Liver (tissue), 9 donors: ENCODE results near the gene FNDC10. TPM values are rescaled to one million over a fixed set of nuclear protein-coding genes. Genes with fewer than 3 reads are reported as not detected.

ENCODE experiments used
- DNase-seq: peaks from one replicate; pipeline ENCODE4 v3.0.0-alpha.2; 2017; ENCODE audit warnings: low spot score
- H3K27ac ChIP-seq, 2 donors: one replicate each; pipeline ENCODE4 v1.7.0; 2013; ENCODE audit warnings: inconsistent platforms in 2 of 2, low read length in 2 of 2, control low read depth in 1 of 2, low read depth in 1 of 2, mild to moderate bottlenecking in 1 of 2
- H3K27me3 ChIP-seq, 4 donors: one replicate each; pipeline versions ENCODE4 v1.6.1 to v1.7.0; 2013; ENCODE audit warnings: low read length in 3 of 4, inconsistent platforms in 1 of 4, mild to moderate bottlenecking in 1 of 4, moderate library complexity in 1 of 4; ENCODE audit not compliant: control insufficient read depth in 4 of 4, insufficient read depth in 4 of 4
- H3K36me3 ChIP-seq, 4 donors: one replicate each; pipeline versions ENCODE4 v1.6.1 to v1.7.0; 2013; ENCODE audit warnings: low read length in 3 of 4, mild to moderate bottlenecking in 3 of 4, low read depth in 1 of 4, moderate library complexity in 1 of 4; ENCODE audit not compliant: control insufficient read depth in 4 of 4, insufficient read depth in 3 of 4
- H3K4me1 ChIP-seq, 4 donors: one replicate each; pipeline versions ENCODE4 v1.6.1 to v1.7.0; 2013; ENCODE audit warnings: low read length in 3 of 4, mild to moderate bottlenecking in 3 of 4, moderate library complexity in 1 of 4; ENCODE audit not compliant: control insufficient read depth in 4 of 4, insufficient read depth in 4 of 4
- H3K4me3 ChIP-seq, 3 donors: one replicate each; pipeline versions ENCODE4 v1.6.1 to v1.7.0; 2013; ENCODE audit warnings: low read length in 3 of 3, control low read depth in 1 of 3, low read depth in 1 of 3, mild to moderate bottlenecking in 1 of 3
- H3K9ac ChIP-seq, 2 donors: one replicate each; pipeline ENCODE4 v1.7.0; 2013; ENCODE audit warnings: low read length in 2 of 2, mild to moderate bottlenecking in 2 of 2, moderate library complexity in 2 of 2, control low read depth in 1 of 2, low read depth in 1 of 2
- H3K9me3 ChIP-seq, 4 donors: one replicate each; pipeline versions ENCODE4 v1.6.1 to v1.7.0; 2013; ENCODE audit warnings: low read length in 3 of 4; ENCODE audit not compliant: control insufficient read depth in 4 of 4
- CTCF ChIP-seq: fragments of 150-350 bp; IDR thresholded peaks from 2 replicates; pipeline ENCODE4 v1.5.1; 2017; ENCODE audit warnings: improper control_type of control experiment, low read depth, low read length; ENCODE audit not compliant: missing input control
- EGR1 ChIP-seq, 2 donors: IDR thresholded peaks; 2 replicates each; pipeline ENCODE4 v1.6.1; 2016 to 2018; ENCODE audit warnings: antibody characterized with exemption in 2 of 2, low read depth in 2 of 2
- FOXA1 ChIP-seq: IDR thresholded peaks from 2 replicates; pipeline ENCODE4 v1.6.1; 2016; ENCODE audit warnings: antibody characterized with exemption
- GABPA ChIP-seq, 2 donors: IDR thresholded peaks in 1 of 2; conservative IDR thresholded peaks in 1 of 2; 2 replicates each; pipeline ENCODE4 v1.6.1; 2016; ENCODE audit warnings: antibody characterized with exemption in 2 of 2, mild to moderate bottlenecking in 1 of 2, moderate library complexity in 1 of 2
- HNF4A ChIP-seq, 2 donors: conservative IDR thresholded peaks; 2 replicates each; pipeline ENCODE4 v1.6.1; 2016; ENCODE audit warnings: antibody characterized with exemption in 2 of 2, mild to moderate bottlenecking in 2 of 2
- HNF4G ChIP-seq: IDR thresholded peaks from 2 replicates; pipeline ENCODE4 v1.6.1; 2016; ENCODE audit warnings: antibody characterized with exemption
- JUND ChIP-seq, 2 donors: IDR thresholded peaks; 2 replicates each; pipeline ENCODE4 v1.6.1; 2016; ENCODE audit warnings: antibody characterized with exemption in 2 of 2
- NR2F2 ChIP-seq: IDR thresholded peaks from 2 replicates; pipeline ENCODE4 v1.6.1; 2016; ENCODE audit warnings: antibody characterized with exemption
- RAD21 ChIP-seq, 2 donors: IDR thresholded peaks; 2 replicates each; pipeline ENCODE4 v1.6.1; 2016; ENCODE audit warnings: antibody characterized with exemption in 2 of 2, mild to moderate bottlenecking in 2 of 2
- RXRA ChIP-seq, 2 donors: IDR thresholded peaks; 2 replicates each; pipeline ENCODE4 v1.6.1; 2017 to 2018; ENCODE audit warnings: antibody characterized with exemption in 2 of 2, mild to moderate bottlenecking in 1 of 2
- SP1 ChIP-seq: IDR thresholded peaks from 2 replicates; pipeline ENCODE4 v1.6.1; 2018; ENCODE audit warnings: antibody characterized with exemption, mild to moderate bottlenecking
- TAF1 ChIP-seq: conservative IDR thresholded peaks from 2 replicates; pipeline ENCODE4 v1.6.1; 2016; ENCODE audit warnings: antibody characterized with exemption, mild to moderate bottlenecking
- YY1 ChIP-seq: IDR thresholded peaks from 2 replicates; pipeline ENCODE4 v1.6.1; 2016; ENCODE audit warnings: antibody characterized with exemption, mild to moderate bottlenecking
- WGBS: extraction: QIAGEN DNeasy Blood & Tissue Kit; methylation state at CpG from one replicate; pipeline ENCODE4 v1.1.7; 2013; 5-methylcytosine and 5-hydroxymethylcytosine counted together
- polyA plus RNA-seq, 2 donors: library from polyadenylated mRNA; stranded (reverse) in 1 of 2; unstranded in 1 of 2; fragments of 200-250 nt in 1 of 2; fragments of >200 nt in 1 of 2; fragmentation: Nextera tagmentation in 1 of 2; extraction: Ambion mirVana in 1 of 2; gene quantifications; one replicate each; pipeline versions ENCODE4 v1.2.1 to v1.2.3, GENCODE V29; 2013 to 2015
- total RNA-seq, 2 donors: library from RNA; depleted of rRNA; stranded (reverse); fragments of >200 nt; gene quantifications; one replicate each; pipeline ENCODE4 v1.2.3, GENCODE V29; 2014
- TF ChIP-seq, protein P1 (sequence below): IDR thresholded peaks from 2 replicates; pipeline ENCODE4 v1.6.1; 2016; ENCODE audit warnings: antibody characterized with exemption
- TF ChIP-seq, protein P2 (sequence below): IDR thresholded peaks from 2 replicates; pipeline ENCODE4 v1.6.1; 2016; ENCODE audit warnings: antibody characterized with exemption
- TF ChIP-seq, protein P3 (sequence below): IDR thresholded peaks from 2 replicates; pipeline ENCODE4 v1.6.1; 2016; ENCODE audit warnings: antibody characterized with exemption
- TF ChIP-seq, protein P4 (sequence below): IDR thresholded peaks from 2 replicates; pipeline ENCODE4 v1.6.1; 2016; ENCODE audit warnings: antibody characterized with exemption, mild to moderate bottlenecking
- donor health status: healthy.
- donor health status: healthy.
- donor health status: healthy.
- donor health status: healthy.
- donor health status: healthy.

The FNDC10 gene
- total and polyA plus RNA-seq, 4 donors, result 0.08 to 0.58 (median 0.25) TPM

DNA sequence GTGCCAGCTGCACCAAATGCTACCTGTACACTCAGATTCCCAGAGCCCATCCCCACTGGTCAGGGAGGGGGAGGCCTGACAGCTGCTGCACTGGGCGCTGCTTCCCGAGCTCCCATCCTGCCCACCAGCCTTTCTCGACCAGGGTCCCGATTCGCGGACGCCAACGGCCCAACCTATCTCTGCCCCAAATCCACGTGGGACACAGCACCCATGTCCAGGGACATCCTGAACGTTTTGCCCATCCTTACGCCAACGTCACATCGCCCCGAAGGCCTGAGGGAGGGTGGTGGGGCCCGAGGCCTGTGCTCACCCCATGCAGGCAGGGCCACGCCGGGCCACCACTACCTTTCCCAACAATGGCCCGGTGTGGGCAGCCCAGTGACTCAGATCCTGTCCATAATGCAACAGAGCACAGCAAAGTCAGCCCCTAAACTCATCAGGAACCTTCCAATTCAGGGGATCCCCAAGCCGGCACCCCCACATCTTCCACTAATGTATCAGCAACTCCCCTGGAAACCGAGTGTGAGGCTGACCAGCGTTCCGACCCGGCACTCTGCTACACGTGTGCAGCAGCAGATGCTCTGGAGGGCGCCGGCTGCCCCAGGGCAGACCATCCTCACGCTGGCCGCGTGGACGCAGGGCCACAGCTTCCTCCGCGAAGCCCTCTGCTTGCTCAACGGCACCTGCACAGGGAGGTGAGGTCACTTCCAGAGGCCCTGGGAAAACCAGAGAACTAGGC, 48.2 kb downstream of the FNDC10 start:
- Histone ChIP-seq H3K4me3 (no peak overlapping the region), H3K4me1 (peaks cover 0 to 17% (median 9%) of the 10 kb centered on the region in 4 donors), H3K9ac (no peak overlapping the region), H3K36me3 (peaks cover 0 to 5% (median 0%) of the 10 kb centered on the region in 4 donors), H3K27ac (no peak overlapping the region), H3K27me3 (no peaks in the 10 kb centered on the region), H3K9me3 (no peaks in the 10 kb centered on the region)
- WGBS, result 92% methylated on average over 33 of the region's 33 CpGs
- no peak for TF ChIP-seq HNF4A (conservative IDR thresholded peaks at IDR 0.05)
- no peak for TF ChIP-seq FOXA1
- TF ChIP-seq SP1, result no peak
- TF ChIP-seq, protein P1, sequence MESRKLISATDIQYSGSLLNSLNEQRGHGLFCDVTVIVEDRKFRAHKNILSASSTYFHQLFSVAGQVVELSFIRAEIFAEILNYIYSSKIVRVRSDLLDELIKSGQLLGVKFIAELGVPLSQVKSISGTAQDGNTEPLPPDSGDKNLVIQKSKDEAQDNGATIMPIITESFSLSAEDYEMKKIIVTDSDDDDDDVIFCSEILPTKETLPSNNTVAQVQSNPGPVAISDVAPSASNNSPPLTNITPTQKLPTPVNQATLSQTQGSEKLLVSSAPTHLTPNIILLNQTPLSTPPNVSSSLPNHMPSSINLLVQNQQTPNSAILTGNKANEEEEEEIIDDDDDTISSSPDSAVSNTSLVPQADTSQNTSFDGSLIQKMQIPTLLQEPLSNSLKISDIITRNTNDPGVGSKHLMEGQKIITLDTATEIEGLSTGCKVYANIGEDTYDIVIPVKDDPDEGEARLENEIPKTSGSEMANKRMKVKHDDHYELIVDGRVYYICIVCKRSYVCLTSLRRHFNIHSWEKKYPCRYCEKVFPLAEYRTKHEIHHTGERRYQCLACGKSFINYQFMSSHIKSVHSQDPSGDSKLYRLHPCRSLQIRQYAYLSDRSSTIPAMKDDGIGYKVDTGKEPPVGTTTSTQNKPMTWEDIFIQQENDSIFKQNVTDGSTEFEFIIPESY, result no peak
- no peak for TF ChIP-seq EGR1 (IDR thresholded peaks at IDR 0.05; ENCODE audit: low read depth in 2 of 2)
- no peak for TF ChIP-seq GABPA (IDR thresholded peaks at IDR 0.05 in 1 of 2, conservative IDR thresholded peaks at IDR 0.05 in 1 of 2)
- TF ChIP-seq, protein P2, sequence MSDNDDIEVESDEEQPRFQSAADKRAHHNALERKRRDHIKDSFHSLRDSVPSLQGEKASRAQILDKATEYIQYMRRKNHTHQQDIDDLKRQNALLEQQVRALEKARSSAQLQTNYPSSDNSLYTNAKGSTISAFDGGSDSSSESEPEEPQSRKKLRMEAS, result no peak
- TF ChIP-seq RAD21 (IDR thresholded peaks at IDR 0.05), result no peak
- TF ChIP-seq, protein P3, sequence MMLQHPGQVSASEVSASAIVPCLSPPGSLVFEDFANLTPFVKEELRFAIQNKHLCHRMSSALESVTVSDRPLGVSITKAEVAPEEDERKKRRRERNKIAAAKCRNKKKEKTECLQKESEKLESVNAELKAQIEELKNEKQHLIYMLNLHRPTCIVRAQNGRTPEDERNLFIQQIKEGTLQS, result no peak
- no peak for TF ChIP-seq CTCF
- TF ChIP-seq JUND (IDR thresholded peaks at IDR 0.05), result no peak
- TF ChIP-seq HNF4G, result no peak
- TF ChIP-seq NR2F2, result no peak
- TF ChIP-seq TAF1, result no peak
- TF ChIP-seq RXRA (IDR thresholded peaks at IDR 0.05), result no peak
- TF ChIP-seq, protein P4, sequence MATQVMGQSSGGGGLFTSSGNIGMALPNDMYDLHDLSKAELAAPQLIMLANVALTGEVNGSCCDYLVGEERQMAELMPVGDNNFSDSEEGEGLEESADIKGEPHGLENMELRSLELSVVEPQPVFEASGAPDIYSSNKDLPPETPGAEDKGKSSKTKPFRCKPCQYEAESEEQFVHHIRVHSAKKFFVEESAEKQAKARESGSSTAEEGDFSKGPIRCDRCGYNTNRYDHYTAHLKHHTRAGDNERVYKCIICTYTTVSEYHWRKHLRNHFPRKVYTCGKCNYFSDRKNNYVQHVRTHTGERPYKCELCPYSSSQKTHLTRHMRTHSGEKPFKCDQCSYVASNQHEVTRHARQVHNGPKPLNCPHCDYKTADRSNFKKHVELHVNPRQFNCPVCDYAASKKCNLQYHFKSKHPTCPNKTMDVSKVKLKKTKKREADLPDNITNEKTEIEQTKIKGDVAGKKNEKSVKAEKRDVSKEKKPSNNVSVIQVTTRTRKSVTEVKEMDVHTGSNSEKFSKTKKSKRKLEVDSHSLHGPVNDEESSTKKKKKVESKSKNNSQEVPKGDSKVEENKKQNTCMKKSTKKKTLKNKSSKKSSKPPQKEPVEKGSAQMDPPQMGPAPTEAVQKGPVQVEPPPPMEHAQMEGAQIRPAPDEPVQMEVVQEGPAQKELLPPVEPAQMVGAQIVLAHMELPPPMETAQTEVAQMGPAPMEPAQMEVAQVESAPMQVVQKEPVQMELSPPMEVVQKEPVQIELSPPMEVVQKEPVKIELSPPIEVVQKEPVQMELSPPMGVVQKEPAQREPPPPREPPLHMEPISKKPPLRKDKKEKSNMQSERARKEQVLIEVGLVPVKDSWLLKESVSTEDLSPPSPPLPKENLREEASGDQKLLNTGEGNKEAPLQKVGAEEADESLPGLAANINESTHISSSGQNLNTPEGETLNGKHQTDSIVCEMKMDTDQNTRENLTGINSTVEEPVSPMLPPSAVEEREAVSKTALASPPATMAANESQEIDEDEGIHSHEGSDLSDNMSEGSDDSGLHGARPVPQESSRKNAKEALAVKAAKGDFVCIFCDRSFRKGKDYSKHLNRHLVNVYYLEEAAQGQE, result no peak
- no peak for TF ChIP-seq YY1
- DNase-seq, result no peak
